CD8-positive, alpha-beta memory T cell (primary cell): ENCODE measurements around the gene MT1M. TPM values are rescaled to one million over a fixed set of nuclear protein-coding genes. Genes with fewer than 3 reads are reported as not detected.

Source experiments
- CTCF ChIA-PET: fragments of 350-600 bp; sonication (Branson Sonifier 250); formaldehyde crosslinking; loops from one replicate; lab custom pipeline; 2021; ENCODE audit warnings: antibody characterized with exemption; lab: Charles Lee
- POLR2A ChIA-PET: fragments of 350-600 bp; sonication (Branson Sonifier 250); formaldehyde crosslinking; loops from one replicate; lab custom pipeline; 2021; ENCODE audit warnings: antibody characterized with exemption; lab: Charles Lee
- DNase-seq, 5 donors: peaks; one replicate each; pipeline versions ENCODE4 v3.0.0 to v3.0.0-alpha.2; 2020 to 2022; ENCODE audit warnings: mixed read lengths in 1 of 5
- H3K27ac ChIP-seq: one replicate; pipeline ENCODE4 v1.7.0; 2013; ENCODE audit warnings: low read depth, mild to moderate bottlenecking, low read length, moderate library complexity
- H3K27me3 ChIP-seq: 2 replicates; pipeline ENCODE4 v1.7.0; 2013; ENCODE audit warnings: low read length, mild to moderate bottlenecking; ENCODE audit not compliant: insufficient read depth, poor library complexity, severe bottlenecking
- H3K36me3 ChIP-seq: 2 replicates; pipeline ENCODE4 v1.7.0; 2013; ENCODE audit warnings: mild to moderate bottlenecking, low read length, moderate library complexity; ENCODE audit not compliant: insufficient read depth
- H3K4me1 ChIP-seq: 2 replicates; pipeline ENCODE4 v1.7.0; 2013; ENCODE audit warnings: mild to moderate bottlenecking, low read length, moderate library complexity; ENCODE audit not compliant: insufficient read depth
- H3K4me3 ChIP-seq: 2 replicates; pipeline ENCODE4 v1.7.0; 2013; ENCODE audit warnings: mild to moderate bottlenecking, low read length
- H3K9me3 ChIP-seq: 2 replicates; pipeline ENCODE4 v1.7.0; 2013; ENCODE audit warnings: mild to moderate bottlenecking, low read length
- H3K27ac Mint-ChIP-seq, 8 donors: one replicate each; pipeline ENCODE4 v1.8.0; 2020 to 2021; ENCODE audit warnings: mixed read lengths in 8 of 8, mild to moderate bottlenecking in 6 of 8, inconsistent platforms in 3 of 8, moderate library complexity in 3 of 8
- H3K27me3 Mint-ChIP-seq, 2 donors: one replicate each; pipeline ENCODE4 v1.8.0; 2020 to 2021; ENCODE audit warnings: mixed read lengths in 2 of 2, mild to moderate bottlenecking in 1 of 2, moderate library complexity in 1 of 2
- H3K36me3 Mint-ChIP-seq, 3 donors: one replicate each; pipeline ENCODE4 v1.8.0; 2020 to 2021; ENCODE audit warnings: mixed read lengths in 3 of 3, inconsistent platforms in 1 of 3, mild to moderate bottlenecking in 1 of 3
- H3K4me1 Mint-ChIP-seq, 3 donors: one replicate each; pipeline ENCODE4 v1.8.0; 2020 to 2021; ENCODE audit warnings: mixed read lengths in 3 of 3, inconsistent platforms in 1 of 3, mild to moderate bottlenecking in 1 of 3
- H3K4me3 Mint-ChIP-seq, 7 donors: one replicate each; pipeline ENCODE4 v1.8.0; 2020 to 2021; ENCODE audit warnings: mixed read lengths in 7 of 7, mild to moderate bottlenecking in 6 of 7, moderate library complexity in 4 of 7, inconsistent platforms in 2 of 7
- H3K9me3 Mint-ChIP-seq, 5 donors: one replicate each; pipeline ENCODE4 v1.8.0; 2020 to 2022; ENCODE audit warnings: mixed read lengths in 5 of 5, mild to moderate bottlenecking in 3 of 5, moderate library complexity in 2 of 5, inconsistent platforms in 1 of 5
- polyA plus RNA-seq: library from polyadenylated mRNA; unstranded; fragments of 300-500 nt; fragmentation: Illumina TruSeq; gene quantifications from one replicate; pipeline ENCODE4 v1.2.3, GENCODE V29; 2021
- total RNA-seq, 2 experiments: library from RNA; stranded (reverse); gene quantifications; one replicate each; pipeline ENCODE4 v1.2.3, GENCODE V29; 2021

MT1M gene
- total and polyA plus RNA-seq, 3 experiments from 2014 or later, result not detected

DNA sequence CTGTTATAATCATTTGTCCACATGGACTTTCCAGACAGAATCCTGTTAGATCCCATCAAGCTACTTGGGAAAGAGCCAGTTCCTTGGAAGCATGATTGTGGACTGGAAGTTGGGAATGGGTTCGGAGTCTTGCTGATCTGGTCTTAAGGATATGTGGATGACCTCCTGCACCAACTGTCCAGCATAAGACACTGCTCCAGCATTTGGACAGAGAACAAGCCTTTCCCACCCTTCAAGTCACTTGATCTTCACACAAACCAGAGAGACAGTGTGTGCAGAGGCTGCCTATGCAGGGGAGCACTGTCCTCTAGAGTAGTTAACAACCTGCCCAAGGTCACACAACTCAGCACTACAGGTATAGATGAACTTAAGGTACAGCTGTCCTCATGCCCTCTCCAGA is 13.4 kb downstream of the MT1M start:
- H3K27ac Mint-ChIP-seq, result no peak overlapping the region
- H3K9me3 ChIP-seq, result no peaks in the 10 kb centered on the region
- no peaks in the 10 kb centered on the region for H3K36me3 Mint-ChIP-seq
- H3K4me3 Mint-ChIP-seq, result no peak overlapping the region
- ChIA-PET CTCF (no interaction called here), POLR2A (no interaction called here)
- H3K4me1 Mint-ChIP-seq, result peaks cover 18 to 28% (median 22%) of the 10 kb centered on the region in 3 donors
- peaks cover 16% of the 10 kb centered on the region for H3K4me1 ChIP-seq
- H3K27me3 ChIP-seq, result no peaks in the 10 kb centered on the region
- no peak overlapping the region for H3K4me3 ChIP-seq
- H3K27me3 Mint-ChIP-seq, result peaks cover 9 to 17% of the 10 kb centered on the region in 2 donors
- H3K27ac ChIP-seq, result no peak overlapping the region
- no peaks in the 10 kb centered on the region for H3K9me3 Mint-ChIP-seq
- DNase-seq, result no peak
- H3K36me3 ChIP-seq, result no peaks in the 10 kb centered on the region

DNA sequence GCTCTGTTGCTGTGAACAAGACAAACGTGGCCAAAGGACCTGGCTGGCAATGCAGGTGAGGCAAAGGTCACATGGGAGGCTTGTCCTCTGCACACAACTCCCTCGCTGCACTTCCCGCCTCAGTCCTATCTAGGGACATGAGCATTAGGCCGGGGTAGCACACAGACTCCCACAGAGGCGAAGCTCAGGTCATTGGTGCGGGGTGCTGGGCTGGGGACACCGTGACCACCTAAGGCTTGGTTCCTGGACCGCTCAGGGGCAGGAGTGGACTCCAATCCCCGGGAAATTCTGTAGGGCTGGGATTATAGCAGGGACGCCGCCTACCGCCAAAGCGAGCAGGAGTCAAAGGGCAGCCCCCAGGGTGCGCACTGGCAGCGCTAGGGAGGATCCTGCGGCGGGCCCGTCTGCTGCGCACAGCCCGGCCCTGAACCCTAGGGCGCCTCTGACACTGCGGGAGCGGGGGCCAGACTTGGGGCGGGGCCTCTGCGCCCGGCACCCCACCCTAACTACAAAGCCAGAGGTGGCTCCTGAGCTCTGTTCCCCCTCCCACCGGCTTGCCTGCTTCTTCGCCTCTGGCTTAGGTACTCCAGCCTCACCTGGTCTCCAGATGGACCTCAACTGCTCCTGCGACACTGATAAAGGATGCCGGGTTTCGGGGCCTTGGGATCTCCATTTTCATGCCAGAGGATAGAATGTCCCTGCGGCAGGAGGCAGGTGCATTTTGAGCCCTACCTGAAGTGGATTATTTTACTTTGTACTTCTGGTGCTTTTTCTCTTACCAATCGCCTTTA is 15.4 kb downstream of the MT1M start:
- CTCF ChIA-PET, result interaction anchor here (1.7 kb wide), 1 partner anchor 55 kb away, joined by 4 read pairs; no protein-coding TSS in a partner anchor
- Mint-ChIP-seq H3K36me3 (no peaks in the 10 kb centered on the region), H3K27ac (no peak overlapping the region), H3K9me3 (no peaks in the 10 kb centered on the region), H3K4me3 (no peak overlapping the region), H3K4me1 (peaks cover 14 to 18% (median 17%) of the 10 kb centered on the region in 3 donors), H3K27me3 (peaks cover 12 to 28% of the 10 kb centered on the region in 2 donors)
- no peak overlapping the region for H3K4me3 ChIP-seq
- H3K27ac ChIP-seq, result no peak overlapping the region
- DNase-seq, result no peak
- H3K4me1 ChIP-seq, result peaks cover 15% of the 10 kb centered on the region
- POLR2A ChIA-PET, result no interaction called here
- H3K27me3 ChIP-seq, result no peaks in the 10 kb centered on the region
- no peaks in the 10 kb centered on the region for H3K9me3 ChIP-seq
- no peaks in the 10 kb centered on the region for H3K36me3 ChIP-seq

DNA sequence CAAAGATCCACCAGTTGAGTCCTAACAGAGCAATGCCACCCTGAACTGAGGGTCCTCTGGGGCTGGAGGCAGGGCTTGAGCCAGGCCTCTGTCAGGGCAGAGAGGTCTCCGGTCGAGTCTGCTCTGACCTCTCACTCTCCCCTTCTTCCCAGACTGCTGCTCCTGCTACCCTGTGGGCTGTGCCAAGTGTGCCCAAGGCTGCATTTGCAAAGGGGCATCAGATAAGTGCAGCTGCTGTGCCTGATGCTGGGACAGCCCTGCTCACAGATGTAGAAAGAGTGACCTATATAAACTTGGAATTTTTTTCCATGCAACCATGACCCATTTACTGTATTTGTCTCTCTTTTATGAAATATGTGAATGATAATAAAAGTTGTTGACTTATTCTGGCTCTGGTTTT is 16.8 kb downstream of the MT1M start:
- ChIA-PET POLR2A (no interaction called here), CTCF (interaction anchor here (1.7 kb wide), 1 partner anchor 53 kb away, joined by 4 read pairs; no protein-coding TSS in a partner anchor)
- Mint-ChIP-seq H3K36me3 (no peaks in the 10 kb centered on the region), H3K4me1 (peaks cover under 1 to 5% (median 4%) of the 10 kb centered on the region in 3 donors), H3K9me3 (no peaks in the 10 kb centered on the region), H3K27me3 (peaks cover 12 to 37% of the 10 kb centered on the region in 2 donors), H3K27ac (no peak overlapping the region), H3K4me3 (no peak overlapping the region)
- H3K9me3 ChIP-seq, result no peaks in the 10 kb centered on the region
- H3K27ac ChIP-seq, result no peak overlapping the region
- H3K4me1 ChIP-seq, result peaks cover 3% of the 10 kb centered on the region
- no peaks in the 10 kb centered on the region for H3K27me3 ChIP-seq
- H3K36me3 ChIP-seq, result no peaks in the 10 kb centered on the region
- H3K4me3 ChIP-seq, result no peak overlapping the region
- no peak for DNase-seq

DNA sequence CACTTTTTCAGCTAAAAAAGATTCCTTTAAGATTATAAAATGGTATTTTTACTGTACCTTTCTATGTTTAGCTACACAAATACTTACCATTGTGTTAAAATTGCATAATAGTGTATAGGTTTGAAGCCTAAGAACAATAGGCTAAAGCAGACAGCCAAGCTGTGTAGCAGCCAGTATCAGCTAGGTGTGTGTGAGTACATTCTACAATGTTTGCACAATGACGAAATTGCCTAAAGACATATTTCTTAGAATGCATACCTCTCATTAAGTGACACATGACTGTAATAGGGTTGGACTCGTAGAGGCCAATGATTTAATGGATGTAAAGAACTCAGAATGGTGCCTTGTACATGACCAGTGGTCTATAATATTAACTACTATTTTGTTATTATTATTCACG is 17.4 kb downstream of the MT1M start:
- no peaks in the 10 kb centered on the region for H3K27me3 ChIP-seq
- no peak for DNase-seq
- H3K27ac ChIP-seq, result no peak overlapping the region
- ChIA-PET POLR2A (no interaction called here), CTCF (interaction anchor here (1.7 kb wide), 1 partner anchor 53 kb away, joined by 4 read pairs; no protein-coding TSS in a partner anchor)
- H3K4me3 ChIP-seq, result no peak overlapping the region
- Mint-ChIP-seq H3K36me3 (no peaks in the 10 kb centered on the region), H3K4me3 (no peak overlapping the region), H3K27me3 (peaks cover 12 to 37% of the 10 kb centered on the region in 2 donors), H3K27ac (no peak overlapping the region), H3K9me3 (no peaks in the 10 kb centered on the region), H3K4me1 (no peaks in the 10 kb centered on the region)
- no peaks in the 10 kb centered on the region for H3K4me1 ChIP-seq
- H3K36me3 ChIP-seq, result no peaks in the 10 kb centered on the region
- no peaks in the 10 kb centered on the region for H3K9me3 ChIP-seq

- Histone ChIP-seq H3K4me1 (no peaks in the 10 kb centered on the region), H3K36me3 (no peaks in the 10 kb centered on the region), H3K4me3 (no peak within 1 kb of the TSS), H3K9me3 (no peaks in the 10 kb centered on the region), H3K27me3 (no peaks in the 10 kb centered on the region), H3K27ac (no peak within 1 kb of the TSS)
- Mint-ChIP-seq H3K27ac (no peak within 1 kb of the TSS), H3K9me3 (no peaks in the 10 kb centered on the region), H3K27me3 (peaks cover 11 to 37% of the 10 kb centered on the region in 2 donors), H3K36me3 (no peaks in the 10 kb centered on the region), H3K4me3 (no peak within 1 kb of the TSS), H3K4me1 (peaks cover 0 to under 1% (median 0%) of the 10 kb centered on the region in 3 donors)
- no peak for DNase-seq
- ChIA-PET POLR2A (no interaction called here), CTCF (no interaction called here)
These were observed 19.1 kb downstream of the MT1M start, which contains the start of gene MT1B for GRCh38 chr16:56651586-56651985. MT1B (plus strand) TSS chr16:56651886; CDS start chr16:56651954, 68 bp downstream.

DNA sequence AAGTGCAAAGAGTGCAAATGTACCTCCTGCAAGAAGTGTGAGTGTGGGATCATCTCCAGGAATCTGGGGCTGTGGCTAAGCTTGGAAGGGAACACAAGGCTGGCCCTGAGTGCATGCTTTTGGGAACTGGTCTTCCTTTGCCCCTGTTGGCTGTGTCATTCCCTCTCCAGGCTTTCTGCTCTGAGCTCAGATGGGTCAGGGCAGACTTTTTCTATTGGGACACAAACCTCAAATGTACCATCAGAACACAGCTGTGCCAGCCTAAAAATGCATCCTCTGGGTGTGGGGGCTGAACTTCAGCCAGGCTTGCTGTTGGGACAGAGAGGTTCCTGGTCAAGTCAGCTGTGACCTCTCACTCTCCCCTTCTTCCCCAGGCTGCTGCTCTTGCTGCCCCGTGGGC is 20.1 kb downstream of the MT1M start:
- Histone ChIP-seq H3K36me3 (no peaks in the 10 kb centered on the region), H3K4me1 (no peaks in the 10 kb centered on the region), H3K4me3 (no peak overlapping the region), H3K27ac (no peak overlapping the region), H3K27me3 (no peaks in the 10 kb centered on the region), H3K9me3 (no peaks in the 10 kb centered on the region)
- Mint-ChIP-seq H3K27me3 (peaks cover 8 to 37% of the 10 kb centered on the region in 2 donors), H3K4me3 (no peak overlapping the region), H3K36me3 (peaks cover 0 to 3% (median 0%) of the 10 kb centered on the region in 3 donors), H3K9me3 (no peaks in the 10 kb centered on the region), H3K4me1 (peaks cover 0 to 8% (median 7%) of the 10 kb centered on the region in 3 donors), H3K27ac (no peak overlapping the region)
- CTCF ChIA-PET, result interaction anchor here (1.0 to 1.2 kb wide), 2 partner anchors 9 kb away, joined by 3 to 4 read pairs; no protein-coding TSS in a partner anchor
- DNase-seq, result no peak
- POLR2A ChIA-PET, result no interaction called here

- POLR2A ChIA-PET, result no interaction called here
- Histone ChIP-seq H3K27me3 (no peaks in the 10 kb centered on the region), H3K4me3 (no peak overlapping the region), H3K4me1 (peaks cover 4% of the 10 kb centered on the region), H3K9me3 (no peaks in the 10 kb centered on the region), H3K36me3 (no peaks in the 10 kb centered on the region), H3K27ac (no peak overlapping the region)
- Mint-ChIP-seq H3K27ac (no peak overlapping the region), H3K4me3 (peak overlapping the region in 1 of 7 donors; percentile 32), H3K27me3 (peaks cover 6 to 37% of the 10 kb centered on the region in 2 donors), H3K9me3 (no peaks in the 10 kb centered on the region), H3K36me3 (peaks cover 0 to 6% (median 0%) of the 10 kb centered on the region in 3 donors), H3K4me1 (peaks cover 4 to 12% (median 11%) of the 10 kb centered on the region in 3 donors)
- no peak for DNase-seq
- CTCF ChIA-PET, result interaction anchor here (1.0 to 2.4 kb wide), 3 partner anchors 8 to 10 kb away, joined by 3 to 8 read pairs (median 4); no protein-coding TSS in a partner anchor
These were observed 20.8 kb downstream of the MT1M start for GRCh38 chr16:56653218-56653617.
